Mucosa of rectum (tissue), 2 donors: ENCODE measurements around the gene STARD5.

Source experiments
- H3K27ac ChIP-seq, 2 donors: one replicate each; pipeline ENCODE4 v1.7.0; 2013; ENCODE audit warnings: inconsistent platforms in 2 of 2, low read depth in 2 of 2, low read length in 2 of 2
- H3K27me3 ChIP-seq, 2 donors: one replicate each; pipeline ENCODE4 v1.7.0; 2013; ENCODE audit warnings: low read length in 2 of 2; ENCODE audit not compliant: control insufficient read depth in 2 of 2, insufficient read depth in 2 of 2
- H3K36me3 ChIP-seq, 2 donors: one replicate each; pipeline ENCODE4 v1.7.0; 2013; ENCODE audit warnings: low read length in 2 of 2; ENCODE audit not compliant: control insufficient read depth in 2 of 2, insufficient read depth in 2 of 2
- H3K4me1 ChIP-seq, 2 donors: one replicate each; pipeline ENCODE4 v1.7.0; 2013; ENCODE audit warnings: low read length in 2 of 2, mild to moderate bottlenecking in 1 of 2; ENCODE audit not compliant: control insufficient read depth in 2 of 2, insufficient read depth in 2 of 2
- H3K4me3 ChIP-seq, 2 donors: one replicate each; pipeline ENCODE4 v1.7.0; 2013; ENCODE audit warnings: low read length in 2 of 2
- H3K9ac ChIP-seq, 2 donors: one replicate each; pipeline ENCODE4 v1.7.0; 2013; ENCODE audit warnings: low read length in 2 of 2, low read depth in 1 of 2, mild to moderate bottlenecking in 1 of 2
- H3K9me3 ChIP-seq, 2 donors: one replicate each; pipeline ENCODE4 v1.7.0; 2013; ENCODE audit warnings: low read length in 2 of 2; ENCODE audit not compliant: control insufficient read depth in 2 of 2
- donor health status: healthy.
- donor health status: Normal muscosa, but diverticular disease.

The STARD5 gene

GRCh38 chr15:81286621-81287121, 37.3 kb downstream of the STARD5 start:
- no peaks in the 10 kb centered on the region for H3K4me1 ChIP-seq
- no peak overlapping the region for H3K4me3 ChIP-seq
- H3K36me3 ChIP-seq, result no peaks in the 10 kb centered on the region
- H3K27ac ChIP-seq, result peak overlapping the region in 1 of 2 donors; percentile 35
- no peaks in the 10 kb centered on the region for H3K9me3 ChIP-seq
- H3K9ac ChIP-seq, result no peak overlapping the region
- no peaks in the 10 kb centered on the region for H3K27me3 ChIP-seq

DNA sequence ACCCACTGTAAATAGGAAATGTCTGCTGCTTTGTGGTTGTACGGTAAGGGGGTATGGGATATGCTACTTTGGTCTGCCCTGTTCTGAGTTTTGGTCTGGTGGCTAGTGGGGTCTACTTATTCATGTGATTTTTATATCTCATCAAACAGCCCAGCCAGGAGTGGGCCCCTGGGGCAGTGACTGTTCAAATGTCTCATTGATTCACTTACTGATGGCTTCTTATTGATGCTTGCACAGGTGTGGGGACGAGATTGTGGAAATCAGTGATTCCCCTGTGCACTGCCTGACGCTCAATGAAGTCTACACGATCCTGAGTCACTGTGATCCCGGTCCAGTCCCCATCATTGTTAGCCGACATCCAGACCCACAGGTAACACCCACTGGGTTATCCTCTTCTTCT, 38.5 kb downstream of the STARD5 start:
- peaks cover 0 to 2% of the 10 kb centered on the region in 2 donors for H3K4me1 ChIP-seq
- H3K36me3 ChIP-seq, result no peaks in the 10 kb centered on the region
- H3K27ac ChIP-seq, result peak overlapping the region in 1 of 2 donors; percentile 56
- H3K4me3 ChIP-seq, result no peak overlapping the region
- no peaks in the 10 kb centered on the region for H3K9me3 ChIP-seq
- no peaks in the 10 kb centered on the region for H3K27me3 ChIP-seq
- H3K9ac ChIP-seq, result no peak overlapping the region

GRCh38 chr15:81284256-81285031, 39.5 kb downstream of the STARD5 start:
- Histone ChIP-seq H3K36me3 (no peaks in the 10 kb centered on the region), H3K4me3 (no peak overlapping the region), H3K9ac (no peak overlapping the region), H3K4me1 (peaks cover 7 to 11% of the 10 kb centered on the region in 2 donors), H3K9me3 (no peaks in the 10 kb centered on the region), H3K27me3 (no peaks in the 10 kb centered on the region), H3K27ac (peak overlapping the region; percentile 9 to 56)

- Histone ChIP-seq H3K4me1 (peaks cover 8 to 13% of the 10 kb centered on the region in 2 donors), H3K4me3 (no peak overlapping the region), H3K9me3 (no peaks in the 10 kb centered on the region), H3K36me3 (no peaks in the 10 kb centered on the region), H3K9ac (no peak overlapping the region), H3K27ac (no peak overlapping the region), H3K27me3 (no peaks in the 10 kb centered on the region)
These were observed 41.0 kb downstream of the STARD5 start for GRCh38 chr15:81282911-81283310.

- Histone ChIP-seq H3K36me3 (no peaks in the 10 kb centered on the region), H3K4me3 (no peak overlapping the region), H3K4me1 (peaks cover 8 to 13% of the 10 kb centered on the region in 2 donors), H3K27me3 (no peaks in the 10 kb centered on the region), H3K9me3 (no peaks in the 10 kb centered on the region), H3K9ac (no peak overlapping the region), H3K27ac (no peak overlapping the region)
These were observed 41.4 kb downstream of the STARD5 start for GRCh38 chr15:81282606-81282895.

GRCh38 chr15:81281766-81282605, 42.0 kb downstream of the STARD5 start:
- no peak overlapping the region for H3K9ac ChIP-seq
- no peaks in the 10 kb centered on the region for H3K27me3 ChIP-seq
- peaks cover 8 to 13% of the 10 kb centered on the region in 2 donors for H3K4me1 ChIP-seq
- no peaks in the 10 kb centered on the region for H3K36me3 ChIP-seq
- no peaks in the 10 kb centered on the region for H3K9me3 ChIP-seq
- no peak overlapping the region for H3K27ac ChIP-seq
- H3K4me3 ChIP-seq, result no peak overlapping the region

GRCh38 chr15:81281456-81281735, 42.5 kb downstream of the STARD5 start:
- H3K9ac ChIP-seq, result no peak overlapping the region
- H3K27ac ChIP-seq, result no peak overlapping the region
- H3K9me3 ChIP-seq, result no peaks in the 10 kb centered on the region
- no peaks in the 10 kb centered on the region for H3K36me3 ChIP-seq
- peaks cover 8 to 13% of the 10 kb centered on the region in 2 donors for H3K4me1 ChIP-seq
- H3K27me3 ChIP-seq, result no peaks in the 10 kb centered on the region
- H3K4me3 ChIP-seq, result no peak overlapping the region

DNA sequence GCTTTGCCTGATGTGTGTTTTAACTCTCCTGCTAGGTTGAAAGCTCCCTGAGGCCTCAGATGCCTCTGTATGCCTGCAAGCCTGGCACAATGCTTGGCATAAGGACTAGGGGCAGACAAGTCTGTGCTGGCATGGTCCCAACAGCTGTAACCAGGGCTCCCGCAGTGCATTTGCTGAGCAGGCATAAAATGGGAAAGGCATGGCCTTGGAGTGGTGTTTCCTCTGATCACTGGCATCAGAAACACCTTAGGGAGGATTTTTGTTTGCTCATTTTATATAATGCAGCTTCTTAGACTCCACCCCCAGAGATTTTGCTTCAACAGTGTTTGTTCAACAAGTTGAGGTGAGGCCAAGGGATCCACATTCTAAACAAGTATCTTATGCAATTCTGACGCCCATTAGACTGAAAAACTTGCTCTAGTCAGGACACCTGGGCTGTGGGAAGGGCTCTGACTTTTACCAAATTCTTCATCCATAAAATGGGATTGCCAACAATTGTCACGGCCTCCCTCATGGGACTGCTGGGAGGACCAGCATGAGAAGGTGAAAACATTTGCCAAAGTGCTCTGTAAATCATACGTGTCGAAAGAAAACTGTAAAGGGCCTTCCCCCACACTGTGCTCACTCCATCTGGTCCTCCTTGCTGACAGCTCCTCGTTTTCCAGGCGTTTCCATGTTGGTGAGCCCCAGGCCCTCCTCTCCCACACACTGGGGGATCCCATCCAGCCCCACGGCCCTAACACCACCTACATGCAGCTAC, 43.1 kb downstream of the STARD5 start:
- H3K9ac ChIP-seq, result no peak overlapping the region
- H3K4me3 ChIP-seq, result no peak overlapping the region
- no peaks in the 10 kb centered on the region for H3K36me3 ChIP-seq
- H3K4me1 ChIP-seq, result peaks cover 8 to 13% of the 10 kb centered on the region in 2 donors
- H3K9me3 ChIP-seq, result no peaks in the 10 kb centered on the region
- H3K27me3 ChIP-seq, result no peaks in the 10 kb centered on the region
- H3K27ac ChIP-seq, result peak overlapping the region; percentile 23 to 33

DNA sequence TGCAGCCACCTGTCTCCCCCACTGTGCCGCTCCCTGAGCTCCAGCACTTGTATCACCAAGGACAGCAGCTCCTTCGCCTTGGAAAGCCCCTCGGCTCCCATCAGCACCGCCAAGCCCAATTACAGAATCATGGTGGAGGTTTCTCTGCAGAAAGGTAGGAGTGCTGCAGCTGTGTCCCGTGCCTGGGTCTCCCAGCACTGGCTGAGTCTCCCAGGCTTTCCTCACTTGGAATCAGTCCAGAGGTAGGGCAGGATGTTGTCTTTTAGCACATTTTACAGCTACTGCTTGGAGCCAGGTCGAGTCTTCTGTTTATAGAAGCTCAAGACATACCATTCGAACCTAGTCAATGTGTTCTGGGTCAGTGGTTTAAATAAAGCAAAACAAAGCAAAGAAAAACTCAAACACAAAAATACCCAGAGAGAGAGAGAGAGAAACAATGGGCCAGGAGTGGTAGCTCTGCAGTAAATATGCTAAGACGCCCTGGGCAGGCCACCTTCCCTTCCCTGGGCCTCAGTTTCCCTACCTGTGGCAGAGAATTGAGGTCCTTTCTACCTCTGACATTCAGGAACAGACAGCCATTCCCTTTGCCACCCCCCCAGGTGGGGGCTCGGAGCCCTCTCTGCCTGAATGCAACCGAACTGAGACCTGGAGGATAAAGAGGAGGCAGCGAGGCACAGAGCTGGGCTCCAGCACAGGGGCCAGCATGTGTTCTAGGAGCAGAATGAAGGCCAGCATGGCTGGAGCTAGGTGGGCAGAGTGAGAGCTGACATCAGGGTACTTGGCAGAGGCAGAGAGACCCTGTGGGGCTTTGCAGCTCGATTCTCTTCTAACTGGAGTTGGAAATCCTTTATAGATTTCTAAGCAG, 44.1 kb downstream of the STARD5 start:
- Histone ChIP-seq H3K36me3 (no peaks in the 10 kb centered on the region), H3K27ac (peak overlapping the region in 1 of 2 donors; percentile 19), H3K9ac (no peak overlapping the region), H3K4me1 (peaks cover 10 to 13% of the 10 kb centered on the region in 2 donors), H3K27me3 (no peaks in the 10 kb centered on the region), H3K9me3 (no peaks in the 10 kb centered on the region), H3K4me3 (no peak overlapping the region)
